ENCODE data around the gene MAP6. TPM values are rescaled to one million over a fixed set of nuclear protein-coding genes. Genes with fewer than 3 reads are reported as not detected.

Gene MAP6
- total and polyA plus RNA-seq, 10 donors = 1.3 to 9.0 (median 2.3) TPM

- no peaks in the 10 kb centered on the region for H3K36me3 ChIP-seq
- intact Hi-C loops (cut with DNase I; ENCODE audit: low total_unique reads) = no loop called here
- no peak overlapping the region for H3K4me3 ChIP-seq
- WGBS, 5 donors = 70 to 74% (median 73%) methylated on average over 11 of the region's 11 CpGs
- no peaks in the 10 kb centered on the region for H3K9me3 ChIP-seq
- no peak for DNase-seq
- no peak for TF ChIP-seq POLR2A (IDR thresholded peaks at IDR 0.05)
- no peak for TF ChIP-seq CTCF (IDR thresholded peaks at IDR 0.05 in 8 of 11, conservative IDR thresholded peaks at IDR 0.05 in 3 of 11)
- TF ChIP-seq POLR2AphosphoS5 (IDR thresholded peaks at IDR 0.05) = no peak
- no peaks in the 10 kb centered on the region for H3K27me3 ChIP-seq (replicated peaks in 1 of 7)
- H3K4me1 ChIP-seq = peaks cover 23 to 63% (median 43%) of the 10 kb centered on the region in 6 donors
- H3K27ac ChIP-seq = no peak overlapping the region
Observed at GRCh38 chr11:75538150-75538942, 130.5 kb downstream of the MAP6 start.

DNA sequence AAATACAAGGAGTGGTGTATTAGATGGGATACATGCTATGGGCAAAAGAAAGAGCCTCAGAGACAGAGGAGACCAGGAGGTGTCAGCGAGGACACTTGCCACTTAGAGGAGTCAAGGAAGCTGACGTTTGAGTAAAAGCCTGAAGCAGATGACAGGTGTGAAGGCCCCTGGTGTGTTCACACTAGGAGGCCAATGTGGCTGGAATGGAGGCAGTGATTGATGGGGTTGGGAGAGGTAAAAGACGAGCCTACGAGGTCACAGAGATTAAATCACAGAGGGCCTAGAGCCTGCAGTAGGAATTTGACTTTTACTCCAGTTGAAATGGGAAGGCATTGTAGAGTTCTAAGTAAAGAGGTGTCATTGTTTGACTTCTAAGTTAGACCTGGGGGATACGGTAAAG is 131.1 kb downstream of the MAP6 start:
- H3K27me3 ChIP-seq (replicated peaks in 1 of 7) = no peaks in the 10 kb centered on the region
- H3K4me1 ChIP-seq = peaks cover 23 to 63% (median 45%) of the 10 kb centered on the region in 6 donors
- H3K9me3 ChIP-seq = no peaks in the 10 kb centered on the region
- H3K36me3 ChIP-seq = no peaks in the 10 kb centered on the region
- DNase-seq = no peak
- intact Hi-C loops (cut with DNase I; ENCODE audit: low total_unique reads) = no loop called here
- TF ChIP-seq CTCF (IDR thresholded peaks at IDR 0.05 in 8 of 11, conservative IDR thresholded peaks at IDR 0.05 in 3 of 11) (no peak), POLR2A (IDR thresholded peaks at IDR 0.05) (no peak)
- peak overlapping the region in 4 of 8 donors; percentile 58 to 71 (median 68) for H3K27ac ChIP-seq
- WGBS, 5 donors = 70 to 79% (median 74%) methylated on average over 5 of the region's 5 CpGs
- no peak overlapping the region for H3K4me3 ChIP-seq

Small RNA genes within 50 kb of the gene (small RNA-seq; reads per million reads assigned to genes)
- gene AP001922.4 = 0 reads per million in 4 donors

Other genes starting within 250 kb of the MAP6 start
- gene KLHL35, start 235.8 kb downstream of the MAP6 start, total RNA-seq = 1 to 10 TPM in 6 of 7 donors, under 1 TPM in 1; 0.19 to 3.5 (median 1.8) TPM
- gene KLHL35, start 235.8 kb downstream of the MAP6 start, polyA plus RNA-seq = 1 to 10 TPM; 2.0 to 3.8 (median 2.8) TPM
- 100 to 1,000 TPM in 6 of 7 donors, 10 to 100 TPM in 1; 97.0 to 273 (median 144) TPM for gene GDPD5, start 143.1 kb downstream of the MAP6 start, total RNA-seq
- gene GDPD5, start 143.1 kb downstream of the MAP6 start, polyA plus RNA-seq = 100 to 1,000 TPM in 2 of 3 donors, 10 to 100 TPM in 1; 44.6 to 248 (median 147) TPM
- 100 to 1,000 TPM in 2 of 7 donors, 10 to 100 TPM in 5; 54.9 to 145 (median 87.5) TPM for gene SERPINH1, start 106.8 kb downstream of the MAP6 start, total RNA-seq
- 10 to 100 TPM; 19.0 to 39.1 (median 33.0) TPM for gene SERPINH1, start 106.8 kb downstream of the MAP6 start, polyA plus RNA-seq
- under 1 TPM in 1 of 7 donors, not detected in 6; 0.23 TPM for gene MOGAT2, start 48.8 kb upstream of the MAP6 start, total RNA-seq
- under 1 TPM; 0.03 to 0.23 (median 0.20) TPM for gene MOGAT2, start 48.8 kb upstream of the MAP6 start, polyA plus RNA-seq
- gene DGAT2, start 99.7 kb upstream of the MAP6 start, total RNA-seq = 10 to 100 TPM; 14.1 to 71.7 (median 22.5) TPM
- gene DGAT2, start 99.7 kb upstream of the MAP6 start, polyA plus RNA-seq = 1 to 10 TPM; 3.5 to 9.5 (median 6.4) TPM
- 10 to 100 TPM; 35.0 to 80.8 (median 58.8) TPM for gene UVRAG, start 146.2 kb upstream of the MAP6 start, total RNA-seq
- gene UVRAG, start 146.2 kb upstream of the MAP6 start, polyA plus RNA-seq = 10 to 100 TPM; 13.8 to 15.7 (median 14.8) TPM

Measured in spleen (tissue), 11 donors.